Mammary microvascular endothelial cell (primary cell): Measurements from ENCODE around the gene GPATCH1. TPM values are rescaled to one million over a fixed set of nuclear protein-coding genes. Genes with fewer than 3 reads are reported as not detected.

Experiments used
- total RNA-seq: library from RNA; depleted of rRNA; stranded (reverse); fragments of >200 nt; gene quantifications from 2 replicates; pipeline ENCODE4 v1.2.3, GENCODE V29; 2015

GPATCH1 gene, protein sequence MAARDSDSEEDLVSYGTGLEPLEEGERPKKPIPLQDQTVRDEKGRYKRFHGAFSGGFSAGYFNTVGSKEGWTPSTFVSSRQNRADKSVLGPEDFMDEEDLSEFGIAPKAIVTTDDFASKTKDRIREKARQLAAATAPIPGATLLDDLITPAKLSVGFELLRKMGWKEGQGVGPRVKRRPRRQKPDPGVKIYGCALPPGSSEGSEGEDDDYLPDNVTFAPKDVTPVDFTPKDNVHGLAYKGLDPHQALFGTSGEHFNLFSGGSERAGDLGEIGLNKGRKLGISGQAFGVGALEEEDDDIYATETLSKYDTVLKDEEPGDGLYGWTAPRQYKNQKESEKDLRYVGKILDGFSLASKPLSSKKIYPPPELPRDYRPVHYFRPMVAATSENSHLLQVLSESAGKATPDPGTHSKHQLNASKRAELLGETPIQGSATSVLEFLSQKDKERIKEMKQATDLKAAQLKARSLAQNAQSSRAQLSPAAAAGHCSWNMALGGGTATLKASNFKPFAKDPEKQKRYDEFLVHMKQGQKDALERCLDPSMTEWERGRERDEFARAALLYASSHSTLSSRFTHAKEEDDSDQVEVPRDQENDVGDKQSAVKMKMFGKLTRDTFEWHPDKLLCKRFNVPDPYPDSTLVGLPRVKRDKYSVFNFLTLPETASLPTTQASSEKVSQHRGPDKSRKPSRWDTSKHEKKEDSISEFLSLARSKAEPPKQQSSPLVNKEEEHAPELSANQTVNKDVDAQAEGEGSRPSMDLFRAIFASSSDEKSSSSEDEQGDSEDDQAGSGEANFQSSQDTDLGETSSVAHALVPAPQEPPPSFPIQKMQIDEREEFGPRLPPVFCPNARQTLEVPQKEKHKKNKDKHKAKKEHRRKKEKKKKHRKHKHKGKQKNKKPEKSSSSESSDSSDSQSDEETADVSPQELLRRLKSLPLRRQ
- total RNA-seq: 5.2 and 8.2 TPM in 2 replicates

DNA sequence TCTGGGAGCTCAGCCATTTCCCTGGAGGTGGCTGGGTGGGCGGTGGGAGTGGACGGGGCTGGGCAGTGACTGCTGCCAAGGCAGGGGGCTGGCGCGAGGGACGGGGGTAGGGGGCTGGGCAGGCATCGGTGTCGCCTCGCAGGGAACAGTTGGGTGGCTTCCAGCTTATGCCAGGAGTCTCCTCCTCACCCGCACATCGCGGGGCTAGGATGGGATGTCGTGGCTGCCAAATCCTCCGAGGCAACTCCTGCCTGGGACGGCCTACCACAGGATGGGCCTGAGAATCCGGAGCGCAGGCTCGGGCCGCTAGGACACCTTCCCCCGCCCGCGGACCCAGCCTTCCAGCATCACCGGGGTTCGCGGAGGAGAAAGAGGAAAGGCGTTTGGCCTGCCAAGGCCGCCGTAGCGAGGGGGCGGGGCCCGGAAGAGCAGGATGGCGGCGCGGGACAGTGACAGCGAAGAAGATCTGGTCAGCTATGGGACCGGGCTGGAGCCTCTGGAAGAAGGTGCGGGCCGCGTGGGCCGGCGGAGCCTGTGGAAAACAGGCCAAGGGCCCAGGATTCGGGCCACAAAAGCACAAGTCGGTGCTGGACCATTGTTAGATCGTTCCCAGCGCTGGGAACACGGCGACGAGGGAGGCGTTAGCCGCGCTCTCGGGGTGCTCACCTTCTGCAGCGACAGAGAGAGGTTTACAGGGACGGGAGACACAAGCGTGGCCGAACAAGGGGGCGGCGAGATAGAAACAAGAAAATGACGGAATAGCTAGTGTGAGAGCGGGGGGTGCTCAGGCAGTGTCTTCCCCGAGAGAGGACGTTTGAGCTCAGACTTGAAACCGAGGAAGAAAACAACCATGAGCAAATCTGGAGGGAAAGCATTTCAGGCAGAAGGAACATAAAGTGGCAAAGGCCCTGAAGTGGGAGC is at the start of gene GPATCH1:
GPATCH1 (plus strand) TSS at position 421 of the 921 bp plus-strand sequence; CDS start at position 434, 13 bp downstream.

DNA sequence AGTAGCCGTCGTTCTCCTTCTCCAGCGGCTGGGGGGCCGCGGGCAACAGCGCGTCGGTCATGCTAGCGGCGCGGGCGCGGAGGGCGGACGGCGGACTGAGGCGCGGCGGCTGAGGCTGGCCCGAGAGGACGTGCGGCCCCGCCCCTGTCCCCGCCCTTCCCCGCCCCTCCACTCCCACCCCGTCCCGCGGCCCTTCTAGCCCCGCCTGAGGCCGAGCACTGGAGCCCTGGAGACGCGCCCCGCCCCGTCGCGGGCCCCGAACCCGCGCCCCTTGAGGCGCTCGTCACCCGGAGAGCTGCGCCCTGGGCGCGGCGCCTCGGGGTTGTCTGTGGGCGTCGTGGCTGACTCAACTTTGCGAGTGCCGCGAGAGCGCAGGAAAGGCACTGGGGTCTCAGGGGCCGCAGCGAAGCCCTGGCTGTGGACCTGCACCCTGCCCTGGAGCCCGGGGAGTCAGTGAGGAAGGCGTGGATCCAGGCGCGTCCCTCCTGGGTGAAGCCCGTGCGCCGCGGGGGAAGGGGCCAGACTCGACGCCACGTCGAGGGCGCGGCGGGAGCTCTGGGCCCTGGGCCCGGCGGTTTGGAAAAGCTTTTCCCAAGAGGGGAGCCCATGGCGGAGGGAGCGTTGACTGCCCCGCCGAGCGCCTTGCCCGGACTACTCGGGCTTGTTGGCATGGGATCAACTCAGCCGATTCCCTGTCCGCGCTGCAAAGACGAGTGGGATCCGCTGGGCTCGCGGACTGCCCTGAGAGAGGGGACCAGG is 16.0 kb upstream of the GPATCH1 start, which contains the start of gene RHPN2:
RHPN2 (minus strand) TSS at position 97 of the 759 bp plus-strand sequence; CDS start at position 61, 36 bp downstream.

DNA sequence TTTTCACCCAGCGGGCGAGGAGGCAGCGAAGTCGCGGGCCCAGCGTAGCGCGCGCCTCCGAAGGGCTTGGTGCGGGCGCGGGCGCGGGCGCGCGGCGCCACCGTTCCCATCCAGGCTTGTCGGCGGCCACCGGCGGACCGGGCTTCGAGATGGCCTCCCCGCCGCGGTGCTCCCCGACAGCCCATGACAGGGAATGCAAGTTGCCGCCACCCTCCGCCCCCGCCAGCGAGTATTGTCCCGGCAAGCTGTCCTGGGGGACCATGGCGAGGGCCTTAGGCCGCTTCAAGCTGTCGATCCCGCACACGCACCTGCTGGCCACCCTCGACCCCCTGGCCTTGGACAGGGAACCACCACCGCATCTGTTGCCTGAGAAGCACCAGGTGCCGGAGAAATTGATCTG is 51.0 kb downstream of the GPATCH1 start, which contains the start of gene WDR88:
WDR88 (plus strand) TSS at position 94 of the 400 bp plus-strand sequence; CDS start at position 150, 56 bp downstream.

Other genes starting within 250 kb of the GPATCH1 start
- gene SLC7A9, start 211.4 kb upstream of the GPATCH1 start, total RNA-seq: not detected in 2 replicates
- gene CEP89, start 109.2 kb upstream of the GPATCH1 start, total RNA-seq: 22.8 and 35.0 TPM in 2 replicates
- gene FAAP24, start 108.9 kb upstream of the GPATCH1 start, total RNA-seq: 2.2 and 5.5 TPM in 2 replicates
- 0.54 and 1.3 TPM in 2 replicates for gene RHPN2, start 16.3 kb upstream of the GPATCH1 start, total RNA-seq
- gene WDR88, start 50.9 kb downstream of the GPATCH1 start, total RNA-seq: not detected in 2 replicates
- gene LRP3, start 113.1 kb downstream of the GPATCH1 start, total RNA-seq: 16.4 and 19.7 TPM in 2 replicates
- not detected in 2 replicates for gene SLC7A10, start 144.7 kb downstream of the GPATCH1 start, total RNA-seq
- gene CEBPA, start 221.4 kb downstream of the GPATCH1 start, total RNA-seq: not detected in 2 replicates